HG03139 (cell line): ENCODE data around the gene MMAA.
"Not testable (repeated sequence)": the region's sequence is repeated elsewhere in the genome, so short reads cannot be mapped to it uniquely, and the experiment has no call there.

Experiments used
- ATAC-seq: cut with Tn5 transposase; IDR thresholded peaks from one replicate; pipeline ENCODE4 v1.9.1; 2021; ENCODE audit not compliant: unreplicated experiment

MMAA gene

GRCh38 chr4:145626623-145626982, 7.4 kb downstream of the MMAA start:
- ATAC-seq: no peak

- ATAC-seq: no peak
Observed at GRCh38 chr4:145635117-145635516, 15.9 kb downstream of the MMAA start.

GRCh38 chr4:145635630-145636029, 16.4 kb downstream of the MMAA start:
- no peak for ATAC-seq

GRCh38 chr4:145639186-145639698, 20.1 kb downstream of the MMAA start:
- no peak for ATAC-seq

GRCh38 chr4:145640236-145640635, 21.1 kb downstream of the MMAA start:
- ATAC-seq: not testable (repeated sequence)

- no peak for ATAC-seq
Observed at GRCh38 chr4:145643295-145643694, 24.1 kb downstream of the MMAA start.

- ATAC-seq: no peak
Observed at GRCh38 chr4:145644699-145645098, 25.5 kb downstream of the MMAA start.

- no peak for ATAC-seq
Observed at GRCh38 chr4:145656156-145656555, 37.0 kb downstream of the MMAA start.

GRCh38 chr4:145660064-145660463, 40.9 kb downstream of the MMAA start:
- ATAC-seq: no peak

GRCh38 chr4:145663194-145663593, 44.0 kb downstream of the MMAA start:
- no peak for ATAC-seq

GRCh38 chr4:145665773-145666172, 46.6 kb downstream of the MMAA start:
- no peak for ATAC-seq

- ATAC-seq: no peak
Observed at GRCh38 chr4:145670422-145670821, 51.2 kb downstream of the MMAA start.

- no peak for ATAC-seq
Observed at GRCh38 chr4:145679520-145679919, 60.3 kb downstream of the MMAA start.

GRCh38 chr4:145679991-145680455, 60.8 kb downstream of the MMAA start, which contains the start of gene C4orf51:
Gene C4orf51 (plus strand): TSS chr4:145680146. CDS start chr4:145680204, 58 bp downstream.
- no peak for ATAC-seq

- no peak for ATAC-seq
Observed at GRCh38 chr4:145680902-145681301, 61.7 kb downstream of the MMAA start.

- no peak for ATAC-seq
Observed at GRCh38 chr4:145681518-145681917, 62.3 kb downstream of the MMAA start.

GRCh38 chr4:145681956-145682355, 62.8 kb downstream of the MMAA start:
- ATAC-seq: no peak

- ATAC-seq: no peak
Observed at GRCh38 chr4:145686991-145687390, 67.8 kb downstream of the MMAA start.

- no peak for ATAC-seq
Observed at GRCh38 chr4:145690610-145691009, 71.4 kb downstream of the MMAA start.

- ATAC-seq: not testable (repeated sequence)
Observed at GRCh38 chr4:145691416-145691815, 72.2 kb downstream of the MMAA start.

GRCh38 chr4:145694929-145695328, 75.7 kb downstream of the MMAA start:
- ATAC-seq: no peak

- ATAC-seq: no peak
Observed at GRCh38 chr4:145697332-145697731, 78.1 kb downstream of the MMAA start.

GRCh38 chr4:145698507-145698906, 79.3 kb downstream of the MMAA start:
- no peak for ATAC-seq
